HG03039 (cell line): ENCODE results near the gene LRMDA.

Experiments used
- ATAC-seq: cut with Tn5 transposase; IDR thresholded peaks from one replicate; pipeline ENCODE4 v1.9.1; 2021; ENCODE audit warnings: mild to moderate bottlenecking, moderate library complexity; ENCODE audit not compliant: unreplicated experiment

Gene LRMDA

GRCh38 chr10:75568450-75569130, 137.2 kb downstream of the LRMDA start:
- no peak for ATAC-seq

DNA sequence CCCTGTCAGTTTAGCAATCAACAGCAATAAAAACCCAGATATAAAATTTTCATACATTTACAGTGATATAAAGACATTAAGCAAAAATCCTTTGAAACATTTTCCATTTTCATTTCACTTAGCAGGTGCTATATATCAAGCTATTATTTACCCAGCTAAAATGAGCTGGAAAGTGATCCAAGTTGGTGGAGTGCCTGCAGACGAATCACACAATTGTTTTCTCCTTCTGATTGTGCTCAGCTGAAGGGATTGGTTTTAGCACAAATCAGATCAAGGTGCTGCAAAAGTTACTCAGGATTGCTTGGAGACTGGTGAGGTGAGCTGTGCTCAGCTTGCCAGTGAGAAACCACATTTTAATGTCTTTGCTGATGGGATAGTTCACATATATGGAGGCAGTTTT, 138.1 kb downstream of the LRMDA start:
- ATAC-seq = no peak

DNA sequence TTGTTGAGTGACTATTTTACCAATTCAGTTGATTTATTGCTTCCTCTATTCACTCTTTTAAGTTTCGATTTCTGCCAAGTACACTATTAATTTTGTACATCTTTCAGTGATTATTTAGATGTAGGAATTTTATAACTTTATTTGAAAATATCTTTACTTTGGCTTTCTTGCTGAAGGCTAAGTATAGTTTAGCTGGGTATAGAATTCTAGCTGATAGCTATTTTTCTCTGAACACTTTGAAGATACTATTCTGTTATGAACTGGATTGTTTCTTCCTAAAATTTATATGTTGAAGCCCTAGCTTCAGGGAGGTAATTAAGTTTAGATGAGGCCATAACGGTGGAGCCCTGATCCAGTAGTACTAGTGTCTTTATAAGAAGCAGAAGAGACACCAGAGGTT, 141.1 kb downstream of the LRMDA start:
- ATAC-seq = no peak

- ATAC-seq = no peak
Observed at GRCh38 chr10:75575940-75576339, 144.5 kb downstream of the LRMDA start.

GRCh38 chr10:75582102-75582501, 150.7 kb downstream of the LRMDA start:
- no peak for ATAC-seq

DNA sequence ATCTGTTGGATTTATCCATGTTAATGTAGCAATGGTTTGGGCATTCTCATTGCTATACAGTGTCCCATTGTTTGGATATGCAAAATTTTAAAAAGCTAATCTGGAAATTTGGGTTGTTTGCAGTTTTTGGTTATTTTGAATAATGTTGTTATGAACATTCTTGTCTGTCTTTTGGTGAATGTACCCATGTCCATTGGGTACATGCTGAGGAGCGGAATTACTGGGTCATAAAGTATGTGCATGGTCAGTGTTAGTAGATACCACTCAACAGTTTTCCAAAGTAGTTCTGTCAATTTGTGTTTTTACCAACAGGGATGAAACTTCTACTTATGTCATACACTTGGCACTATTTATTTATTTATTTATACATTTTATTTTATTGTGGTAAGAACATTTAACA, 153.9 kb downstream of the LRMDA start:
- no peak for ATAC-seq

DNA sequence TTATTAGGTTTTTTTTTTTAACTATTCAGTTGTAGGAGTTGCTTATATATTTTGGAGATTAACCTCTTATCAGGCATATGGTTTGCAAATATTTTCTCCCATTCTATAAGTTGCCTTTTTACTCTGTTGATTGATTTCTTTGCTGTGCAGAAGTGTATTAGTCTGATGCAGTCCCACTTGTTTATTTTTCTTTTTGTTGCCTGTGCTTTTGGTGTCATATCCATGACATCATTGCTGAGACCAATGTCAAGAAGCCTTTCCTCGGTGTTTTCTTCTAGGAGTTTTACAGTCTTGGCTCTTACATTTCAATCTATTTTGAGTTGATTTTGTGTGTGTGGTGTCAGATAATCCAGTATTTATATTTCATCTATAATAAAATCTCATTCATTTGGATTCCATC, 155.4 kb downstream of the LRMDA start:
- ATAC-seq = no peak

DNA sequence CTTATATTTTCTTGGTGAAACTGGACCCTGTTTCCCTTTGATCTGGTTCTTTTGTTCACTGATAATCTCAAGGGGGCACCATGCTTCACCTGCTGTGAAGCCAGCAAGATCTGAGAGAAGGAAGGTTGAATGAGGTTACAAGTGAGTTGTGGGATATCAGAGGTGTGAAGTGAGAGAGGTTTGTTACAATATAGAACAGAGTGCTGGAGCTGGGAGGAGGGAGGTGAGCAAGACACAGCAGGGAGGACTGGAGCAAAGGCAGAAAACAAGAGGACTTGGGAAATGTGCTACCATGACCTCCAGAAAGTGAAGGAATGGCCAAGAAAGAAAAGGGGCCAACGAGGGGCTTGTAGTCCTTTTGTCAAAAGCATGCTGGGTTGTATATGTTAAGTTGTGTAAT, 156.6 kb downstream of the LRMDA start:
- ATAC-seq = no peak

DNA sequence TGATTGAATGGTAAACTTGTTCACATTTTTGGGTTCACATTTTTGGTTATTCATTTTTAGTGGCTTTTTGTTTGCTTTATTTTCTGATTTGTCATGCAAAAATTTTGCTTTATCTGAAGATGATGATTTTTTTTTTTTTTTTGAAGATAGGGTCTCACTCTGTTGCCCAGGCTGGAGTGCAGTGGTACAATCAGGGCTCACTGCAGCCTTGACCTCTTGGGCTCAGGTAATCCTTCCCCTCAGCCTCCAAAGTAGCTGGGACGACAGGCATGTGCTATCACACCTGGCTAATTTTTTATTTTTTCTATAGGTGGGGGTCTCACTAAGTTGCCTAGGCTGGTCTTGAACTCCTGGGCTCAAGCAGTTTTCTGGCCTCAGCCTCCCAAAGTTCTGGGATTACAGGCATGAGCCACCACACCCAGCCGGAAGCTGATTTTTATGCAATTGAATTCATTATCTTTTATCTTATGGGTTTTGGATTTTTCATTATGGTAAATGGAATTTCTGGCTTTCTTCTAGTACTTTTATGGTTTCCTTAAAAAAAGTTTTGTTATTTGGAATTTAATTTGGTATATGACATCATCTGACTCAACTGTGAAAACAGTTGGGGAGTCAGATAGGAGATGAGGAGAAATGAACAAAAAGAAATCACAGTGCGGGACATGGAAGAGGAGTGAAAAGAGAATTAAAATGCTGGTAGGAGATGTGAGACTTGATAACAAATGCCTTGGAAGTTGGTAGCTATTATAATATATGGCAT, 158.7 kb downstream of the LRMDA start:
- ATAC-seq = no peak

- no peak for ATAC-seq
Observed at GRCh38 chr10:75592151-75592787, 160.8 kb downstream of the LRMDA start.

DNA sequence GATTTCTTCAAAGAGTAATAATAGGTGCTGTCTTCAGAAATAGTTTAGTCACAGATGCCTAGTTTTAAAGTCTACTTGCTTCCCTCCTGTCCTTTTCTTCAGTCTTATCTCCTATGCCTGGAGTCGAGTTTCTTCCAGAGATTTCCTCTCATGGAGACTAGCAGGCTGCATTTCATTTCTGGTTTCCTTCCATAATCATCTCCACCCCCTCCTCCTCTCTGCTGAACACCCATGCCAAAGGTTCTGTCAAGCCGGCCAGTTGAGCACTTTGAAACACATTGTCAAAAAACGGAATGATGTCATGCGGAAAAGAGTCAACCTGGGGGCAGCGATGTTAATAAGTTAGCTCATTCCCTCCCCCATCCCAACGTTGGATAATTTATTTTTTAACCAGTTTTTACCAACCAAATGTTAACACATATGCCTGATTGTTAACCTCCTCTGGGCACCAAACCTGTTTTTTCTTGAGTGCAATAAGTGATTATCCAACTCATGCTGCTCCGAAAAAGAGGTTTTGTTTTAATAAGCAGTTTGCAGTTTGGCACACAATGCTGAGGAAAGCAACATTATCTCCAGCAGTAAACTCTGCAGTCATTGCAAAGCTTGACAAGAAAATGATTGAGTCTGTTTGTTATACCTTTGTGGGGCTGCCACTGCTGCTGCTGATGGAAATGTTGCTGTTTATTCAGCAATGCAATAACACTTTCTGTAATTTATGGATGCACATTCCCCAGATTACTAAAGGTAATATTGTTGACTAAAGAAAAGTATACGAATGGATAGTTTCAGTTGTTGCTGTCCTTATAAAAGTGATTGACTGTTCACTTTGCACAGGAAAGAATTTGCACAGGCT, 161.6 kb downstream of the LRMDA start:
- no peak for ATAC-seq

DNA sequence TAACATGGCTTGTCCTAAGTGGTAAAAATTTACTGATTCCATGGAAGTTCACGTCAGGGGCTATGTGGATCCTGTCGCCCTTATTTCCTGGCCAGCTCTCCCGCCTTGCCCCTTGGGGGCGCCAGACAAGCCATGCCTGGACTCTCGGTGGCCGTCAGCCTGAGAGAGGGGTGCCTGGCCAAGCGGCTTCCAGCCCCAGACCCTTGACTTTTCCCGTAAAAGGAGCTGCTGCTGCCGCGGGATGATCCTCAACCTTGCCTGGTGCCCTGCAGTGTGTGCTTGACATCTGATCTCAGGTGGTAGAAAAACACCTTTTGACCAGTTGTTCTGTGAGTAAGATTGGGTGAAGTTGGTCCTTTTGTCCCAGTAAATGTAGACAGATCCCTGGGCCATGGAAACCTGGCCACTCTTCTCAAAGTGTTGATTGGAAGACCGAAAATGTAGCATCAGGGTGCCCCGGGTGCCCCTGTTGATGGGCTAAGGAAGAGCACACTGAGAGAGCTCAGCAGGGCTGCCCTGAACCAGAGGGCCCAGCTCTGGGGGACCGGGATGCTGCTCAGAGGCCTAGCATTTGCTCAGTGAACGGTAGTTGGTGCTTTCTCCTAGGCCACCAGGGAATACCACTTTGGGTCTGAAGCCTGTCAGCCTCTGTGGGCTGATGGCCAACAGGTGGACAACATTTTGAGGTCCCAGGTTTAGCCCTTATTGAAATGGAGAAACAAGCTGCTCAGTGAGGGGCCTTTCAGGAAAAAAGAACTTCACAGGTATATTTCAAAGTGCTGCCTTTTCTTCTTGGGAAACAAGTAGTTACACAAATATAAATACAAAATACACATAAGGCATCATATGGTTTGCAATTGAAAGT, 162.5 kb downstream of the LRMDA start:
- no peak for ATAC-seq

- ATAC-seq = no peak
Observed at GRCh38 chr10:75596930-75597620, 165.7 kb downstream of the LRMDA start.

GRCh38 chr10:75597773-75598440, 166.5 kb downstream of the LRMDA start:
- no peak for ATAC-seq

DNA sequence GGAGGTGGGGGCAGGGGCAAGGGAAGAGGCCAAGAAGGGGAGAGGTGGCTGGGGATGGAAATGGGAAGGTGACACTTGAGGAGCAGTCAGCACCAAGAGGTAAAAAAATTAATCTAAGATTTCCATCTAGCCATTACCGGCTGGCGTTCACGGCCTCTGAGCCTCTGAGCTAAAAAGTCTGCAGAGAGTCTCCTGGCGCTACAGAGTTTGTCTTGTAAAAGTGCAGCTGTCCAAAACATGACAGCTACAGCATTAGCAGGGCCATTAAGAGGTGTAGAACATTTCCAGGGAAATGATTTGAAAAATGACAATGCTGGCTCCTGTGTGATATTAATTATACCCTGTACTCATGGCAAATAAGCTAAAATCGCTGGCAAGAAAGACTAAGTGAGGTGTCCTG, 167.6 kb downstream of the LRMDA start:
- no peak for ATAC-seq

- no peak for ATAC-seq
Observed at GRCh38 chr10:75599875-75600648, 168.6 kb downstream of the LRMDA start.

DNA sequence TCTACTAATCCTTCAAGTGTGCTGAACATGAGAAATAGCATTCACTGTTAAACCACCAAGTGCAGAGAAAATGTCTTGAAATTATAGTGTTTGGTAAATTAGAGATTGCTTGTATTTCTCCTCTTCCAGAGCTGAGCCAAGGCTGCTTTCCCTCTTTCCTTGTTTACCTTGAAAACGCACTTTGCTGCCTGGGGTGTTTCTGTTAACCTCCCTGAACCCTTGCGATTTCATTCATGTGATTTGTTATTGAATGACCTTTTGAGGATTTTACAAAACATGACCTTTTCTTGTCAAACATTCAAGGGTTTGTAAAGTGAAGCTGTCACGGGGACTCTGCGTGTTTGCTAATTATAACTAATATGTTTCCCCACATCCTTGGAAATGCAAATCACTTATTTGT, 169.4 kb downstream of the LRMDA start:
- ATAC-seq = no peak

GRCh38 chr10:75602341-75602740, 170.9 kb downstream of the LRMDA start:
- ATAC-seq = no peak
